Measurements from ENCODE around the gene R3HDM2. TPM values are rescaled to one million over a fixed set of nuclear protein-coding genes. Genes with fewer than 3 reads are reported as not detected.

R3HDM2 gene
- polyA plus RNA-seq, 1 donor from 2014 or later, result 11.1 TPM

DNA sequence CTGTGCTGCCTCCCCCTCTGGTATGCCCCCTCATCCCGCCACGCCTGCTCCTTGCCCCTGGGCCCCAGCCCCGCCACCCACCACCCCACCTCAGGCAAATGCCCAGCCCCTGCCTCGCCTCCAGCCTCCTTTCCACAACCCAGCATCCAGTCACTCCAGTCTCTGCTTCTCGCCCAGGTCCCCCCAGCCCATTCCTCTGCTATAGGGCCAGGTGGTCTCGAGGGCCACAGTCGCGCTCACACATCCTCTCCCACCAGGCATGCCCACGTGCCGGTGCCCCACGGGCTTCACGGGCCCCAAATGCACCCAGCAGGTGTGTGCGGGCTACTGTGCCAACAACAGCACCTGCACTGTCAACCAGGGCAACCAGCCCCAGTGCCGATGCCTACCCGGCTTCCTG, 220.4 kb downstream of the R3HDM2 start:
- no peaks in the 10 kb centered on the region for H3K9me3 ChIP-seq (ENCODE audit: low read length)
- H3K27ac ChIP-seq (ENCODE audit: low read length), result no peak overlapping the region
- H4K20me1 ChIP-seq (ENCODE audit: insufficient read depth), result no peaks in the 10 kb centered on the region

DNA sequence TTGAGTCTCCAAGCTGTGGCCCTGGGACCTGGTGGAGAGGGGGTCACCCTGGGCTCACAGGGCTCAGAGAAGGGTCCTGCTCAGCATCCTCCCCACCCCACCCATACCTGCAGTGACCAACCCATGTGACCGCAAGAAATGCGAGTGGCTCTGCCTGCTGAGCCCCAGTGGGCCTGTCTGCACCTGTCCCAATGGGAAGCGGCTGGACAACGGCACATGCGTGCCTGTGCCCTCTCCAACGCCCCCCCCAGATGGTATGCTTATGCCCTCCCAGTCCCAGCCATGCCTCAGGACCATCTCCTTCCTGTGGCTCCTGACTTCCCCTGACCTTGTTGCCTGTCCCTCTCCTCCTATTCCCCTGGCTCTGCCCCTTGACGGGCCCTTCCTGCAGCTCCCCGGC, 220.9 kb downstream of the R3HDM2 start:
- H3K4me3 ChIP-seq (ENCODE audit: low read length), result no peak overlapping the region
- no peak overlapping the region for H2AFZ ChIP-seq (ENCODE audit: low read depth, low read length)
- H3K27ac ChIP-seq (ENCODE audit: low read length), result no peak overlapping the region
- no peak overlapping the region for H3K9ac ChIP-seq (ENCODE audit: low read length)
- H3F3A ChIP-seq (ENCODE audit: insufficient read depth, low read length, poor library complexity, severe bottlenecking), result no peaks in the 10 kb centered on the region
- H4K20me1 ChIP-seq (ENCODE audit: insufficient read depth), result no peaks in the 10 kb centered on the region
- no peak overlapping the region for H3K4me2 ChIP-seq (ENCODE audit: low read length)
- no peaks in the 10 kb centered on the region for H3K79me2 ChIP-seq (replicated peaks; ENCODE audit: insufficient read depth, low read length)
- H3K36me3 ChIP-seq (ENCODE audit: insufficient read depth, low read length), result peaks cover 6% of the 10 kb centered on the region
- peaks cover 10% of the 10 kb centered on the region for H3K27me3 ChIP-seq (ENCODE audit: insufficient read depth, low read depth, low read length)
- TF ChIP-seq, protein P1, sequence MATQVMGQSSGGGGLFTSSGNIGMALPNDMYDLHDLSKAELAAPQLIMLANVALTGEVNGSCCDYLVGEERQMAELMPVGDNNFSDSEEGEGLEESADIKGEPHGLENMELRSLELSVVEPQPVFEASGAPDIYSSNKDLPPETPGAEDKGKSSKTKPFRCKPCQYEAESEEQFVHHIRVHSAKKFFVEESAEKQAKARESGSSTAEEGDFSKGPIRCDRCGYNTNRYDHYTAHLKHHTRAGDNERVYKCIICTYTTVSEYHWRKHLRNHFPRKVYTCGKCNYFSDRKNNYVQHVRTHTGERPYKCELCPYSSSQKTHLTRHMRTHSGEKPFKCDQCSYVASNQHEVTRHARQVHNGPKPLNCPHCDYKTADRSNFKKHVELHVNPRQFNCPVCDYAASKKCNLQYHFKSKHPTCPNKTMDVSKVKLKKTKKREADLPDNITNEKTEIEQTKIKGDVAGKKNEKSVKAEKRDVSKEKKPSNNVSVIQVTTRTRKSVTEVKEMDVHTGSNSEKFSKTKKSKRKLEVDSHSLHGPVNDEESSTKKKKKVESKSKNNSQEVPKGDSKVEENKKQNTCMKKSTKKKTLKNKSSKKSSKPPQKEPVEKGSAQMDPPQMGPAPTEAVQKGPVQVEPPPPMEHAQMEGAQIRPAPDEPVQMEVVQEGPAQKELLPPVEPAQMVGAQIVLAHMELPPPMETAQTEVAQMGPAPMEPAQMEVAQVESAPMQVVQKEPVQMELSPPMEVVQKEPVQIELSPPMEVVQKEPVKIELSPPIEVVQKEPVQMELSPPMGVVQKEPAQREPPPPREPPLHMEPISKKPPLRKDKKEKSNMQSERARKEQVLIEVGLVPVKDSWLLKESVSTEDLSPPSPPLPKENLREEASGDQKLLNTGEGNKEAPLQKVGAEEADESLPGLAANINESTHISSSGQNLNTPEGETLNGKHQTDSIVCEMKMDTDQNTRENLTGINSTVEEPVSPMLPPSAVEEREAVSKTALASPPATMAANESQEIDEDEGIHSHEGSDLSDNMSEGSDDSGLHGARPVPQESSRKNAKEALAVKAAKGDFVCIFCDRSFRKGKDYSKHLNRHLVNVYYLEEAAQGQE (IDR thresholded peaks at IDR 0.05; ENCODE audit: borderline replicate concordance), result no peak
- TF ChIP-seq, protein P2, sequence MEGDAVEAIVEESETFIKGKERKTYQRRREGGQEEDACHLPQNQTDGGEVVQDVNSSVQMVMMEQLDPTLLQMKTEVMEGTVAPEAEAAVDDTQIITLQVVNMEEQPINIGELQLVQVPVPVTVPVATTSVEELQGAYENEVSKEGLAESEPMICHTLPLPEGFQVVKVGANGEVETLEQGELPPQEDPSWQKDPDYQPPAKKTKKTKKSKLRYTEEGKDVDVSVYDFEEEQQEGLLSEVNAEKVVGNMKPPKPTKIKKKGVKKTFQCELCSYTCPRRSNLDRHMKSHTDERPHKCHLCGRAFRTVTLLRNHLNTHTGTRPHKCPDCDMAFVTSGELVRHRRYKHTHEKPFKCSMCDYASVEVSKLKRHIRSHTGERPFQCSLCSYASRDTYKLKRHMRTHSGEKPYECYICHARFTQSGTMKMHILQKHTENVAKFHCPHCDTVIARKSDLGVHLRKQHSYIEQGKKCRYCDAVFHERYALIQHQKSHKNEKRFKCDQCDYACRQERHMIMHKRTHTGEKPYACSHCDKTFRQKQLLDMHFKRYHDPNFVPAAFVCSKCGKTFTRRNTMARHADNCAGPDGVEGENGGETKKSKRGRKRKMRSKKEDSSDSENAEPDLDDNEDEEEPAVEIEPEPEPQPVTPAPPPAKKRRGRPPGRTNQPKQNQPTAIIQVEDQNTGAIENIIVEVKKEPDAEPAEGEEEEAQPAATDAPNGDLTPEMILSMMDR (IDR thresholded peaks at IDR 0.05; ENCODE audit: poor library complexity, severe bottlenecking), result no peak
- TF ChIP-seq SMC3 (conservative IDR thresholded peaks at IDR 0.05; ENCODE audit: poor library complexity), result no peak
- TF ChIP-seq MXI1 (conservative IDR thresholded peaks at IDR 0.05; ENCODE audit: poor library complexity, severe bottlenecking), result no peak
- no peak for TF ChIP-seq EP300 (conservative IDR thresholded peaks at IDR 0.05; ENCODE audit: poor library complexity, severe bottlenecking)
- TF ChIP-seq TAF1 (IDR thresholded peaks at IDR 0.05; ENCODE audit: low read depth), result no peak
- TF ChIP-seq RAD21 (conservative IDR thresholded peaks at IDR 0.05), result no peak
- TF ChIP-seq EZH2 (IDR thresholded peaks at IDR 0.05; ENCODE audit: borderline replicate concordance, insufficient read depth, low read length, poor library complexity, severe bottlenecking), result no peak
- TF ChIP-seq POLR2AphosphoS5 (IDR thresholded peaks at IDR 0.05), result no peak
- H3K9me3 ChIP-seq (ENCODE audit: low read length), result no peaks in the 10 kb centered on the region
- no peaks in the 10 kb centered on the region for H3K9me2 ChIP-seq (ENCODE audit: insufficient read depth, low read length)

More for the DNA sequence above, 220.4 kb downstream of the R3HDM2 start:
- H2AFZ ChIP-seq (ENCODE audit: low read depth, low read length), result no peak overlapping the region
- H3K9me2 ChIP-seq (ENCODE audit: insufficient read depth, low read length), result no peaks in the 10 kb centered on the region
- H3K4me3 ChIP-seq (ENCODE audit: low read length), result no peak overlapping the region
- no peak overlapping the region for H3K9ac ChIP-seq (ENCODE audit: low read length)
- no peaks in the 10 kb centered on the region for H3F3A ChIP-seq (ENCODE audit: insufficient read depth, low read length, poor library complexity, severe bottlenecking)
- H3K27me3 ChIP-seq (ENCODE audit: insufficient read depth, low read depth, low read length), result peaks cover 15% of the 10 kb centered on the region
- H3K4me2 ChIP-seq (ENCODE audit: low read length), result no peak overlapping the region
- H3K36me3 ChIP-seq (ENCODE audit: insufficient read depth, low read length), result peaks cover 6% of the 10 kb centered on the region
- H3K79me2 ChIP-seq (replicated peaks; ENCODE audit: insufficient read depth, low read length), result no peaks in the 10 kb centered on the region
- no peak for TF ChIP-seq SMC3 (conservative IDR thresholded peaks at IDR 0.05; ENCODE audit: poor library complexity)
- TF ChIP-seq, protein P1 (IDR thresholded peaks at IDR 0.05; ENCODE audit: borderline replicate concordance), result no peak
- no peak for TF ChIP-seq RAD21 (conservative IDR thresholded peaks at IDR 0.05)
- TF ChIP-seq POLR2AphosphoS5 (IDR thresholded peaks at IDR 0.05), result no peak
- TF ChIP-seq, protein P2 (IDR thresholded peaks at IDR 0.05; ENCODE audit: poor library complexity, severe bottlenecking), result no peak
- TF ChIP-seq EZH2 (IDR thresholded peaks at IDR 0.05; ENCODE audit: borderline replicate concordance, insufficient read depth, low read length, poor library complexity, severe bottlenecking), result no peak
- no peak for TF ChIP-seq TAF1 (IDR thresholded peaks at IDR 0.05; ENCODE audit: low read depth)
- no peak for TF ChIP-seq EP300 (conservative IDR thresholded peaks at IDR 0.05; ENCODE audit: poor library complexity, severe bottlenecking)
- TF ChIP-seq MXI1 (conservative IDR thresholded peaks at IDR 0.05; ENCODE audit: poor library complexity, severe bottlenecking), result no peak

All from neural cell (in vitro differentiated cells).